IMR-90 (cell line): ENCODE data around the gene SBK3. TPM values are rescaled to one million over a fixed set of nuclear protein-coding genes. Genes with fewer than 3 reads are reported as not detected.

ENCODE experiments used
- ATAC-seq: fragments of 200-7000 bp; cut with Tn5 transposase; 2 replicates; pipeline ENCODE4 v1.9.1; 2020; ENCODE audit warnings: low read depth, mild to moderate bottlenecking, moderate library complexity
- BruUV-seq: library from RNA; stranded (reverse); fragments of 400-500 nt; replicated peaks from 2 replicates; lab custom pipeline; 2021; lab: Mats Ljungman, UMichigan
- CTCF ChIA-PET: fragments of 300-600 bp; formaldehyde crosslinking; extraction: SDS; loops from one replicate; lab custom pipeline; 2021; ENCODE audit warnings: antibody characterized with exemption; lab: Yijun Ruan, JAX
- POLR2A ChIA-PET: fragments of 300-600 bp; sonication (Branson Sonifier 250); formaldehyde crosslinking; loops from one replicate; lab custom pipeline; 2022; ENCODE audit warnings: antibody characterized with exemption; ENCODE audit not compliant: unreplicated experiment; lab: Charles Lee
- DNase-seq: peaks from one replicate; pipeline ENCODE4 v3.0.0; 2013
- H2AFZ ChIP-seq: replicated peaks from 2 replicates; pipeline ENCODE3; 2013; ENCODE audit warnings: low read length, mild to moderate bottlenecking; ENCODE audit not compliant: poor library complexity
- H2AK5ac ChIP-seq: 2 replicates; pipeline ENCODE4 v1.6.1; 2013; ENCODE audit warnings: low read depth, low read length, inconsistent platforms
- H2AK9ac ChIP-seq: replicated peaks from 2 replicates; pipeline ENCODE3; 2013; ENCODE audit warnings: mild to moderate bottlenecking, low read depth, low read length, moderate library complexity; ENCODE audit not compliant: poor library complexity
- H2BK120ac ChIP-seq: 2 replicates; pipeline ENCODE4 v1.6.1; 2013; ENCODE audit warnings: low read depth, low read length, inconsistent platforms
- H2BK15ac ChIP-seq: 3 replicates; pipeline ENCODE4 v1.6.1; 2013; ENCODE audit warnings: low read depth, low read length, inconsistent platforms
- H2BK20ac ChIP-seq: 2 replicates; pipeline ENCODE4 v1.6.1; 2013; ENCODE audit warnings: low read depth, mild to moderate bottlenecking, inconsistent platforms, low read length, moderate library complexity
- H2BK5ac ChIP-seq: 2 replicates; pipeline ENCODE4 v1.6.1; 2013; ENCODE audit warnings: mild to moderate bottlenecking, low read depth, low read length, inconsistent platforms; ENCODE audit not compliant: poor library complexity, severe bottlenecking
- H3K14ac ChIP-seq: replicated peaks from 2 replicates; pipeline ENCODE4 v1.6.1; 2013; ENCODE audit warnings: low read depth, low read length, inconsistent platforms
- H3K18ac ChIP-seq: 2 replicates; pipeline ENCODE4 v1.6.1; 2013; ENCODE audit warnings: low read depth, low read length, control low read depth
- H3K23ac ChIP-seq: 2 replicates; pipeline ENCODE4 v1.6.1; 2013; ENCODE audit warnings: low read depth, low read length, inconsistent platforms
- H3K27ac ChIP-seq: 2 replicates; pipeline ENCODE4 v1.5.1; 2013; ENCODE audit warnings: mild to moderate bottlenecking, control low read depth, low read length; ENCODE audit not compliant: insufficient read depth
- H3K27me3 ChIP-seq: 2 replicates; pipeline ENCODE4 v1.6.1; 2013; ENCODE audit warnings: low read length; ENCODE audit not compliant: control insufficient read depth, insufficient read depth
- H3K36me3 ChIP-seq: 2 replicates; pipeline ENCODE4 v1.6.1; 2013; ENCODE audit warnings: low read length, mixed read lengths; ENCODE audit not compliant: control insufficient read depth, insufficient read depth
- H3K4ac ChIP-seq: 2 replicates; pipeline ENCODE4 v1.6.1; 2013; ENCODE audit warnings: low read depth, low read length, inconsistent platforms
- H3K4me1 ChIP-seq: 2 replicates; pipeline ENCODE4 v1.6.1; 2013; ENCODE audit warnings: low read length, mixed read lengths; ENCODE audit not compliant: control insufficient read depth, insufficient read depth
- H3K4me2 ChIP-seq: 2 replicates; pipeline ENCODE4 v1.6.1; 2013; ENCODE audit warnings: low read depth, mild to moderate bottlenecking, control low read depth, low read length, moderate library complexity
- H3K4me3 ChIP-seq: 2 replicates; pipeline ENCODE4 v1.5.1; 2013; ENCODE audit warnings: low read depth, mild to moderate bottlenecking, control low read depth, low read length, moderate library complexity; ENCODE audit not compliant: insufficient read depth
- H3K56ac ChIP-seq: 2 replicates; pipeline ENCODE4 v1.6.1; 2013; ENCODE audit warnings: low read length, inconsistent platforms; ENCODE audit not compliant: insufficient read depth; ENCODE audit errors: extremely low read depth
- H3K79me1 ChIP-seq, 2 experiments: 2 replicates each; pipeline ENCODE4 v1.6.1; 2013; ENCODE audit warnings: low read length in 2 of 2, inconsistent platforms in 1 of 2, low read depth in 1 of 2
- H3K9ac ChIP-seq: 2 replicates; pipeline ENCODE4 v1.6.1; 2013; ENCODE audit warnings: low read depth, low read length, control low read depth
- H3K9me1 ChIP-seq: 2 replicates; pipeline ENCODE4 v1.6.1; 2013; ENCODE audit warnings: low read length, inconsistent platforms; ENCODE audit not compliant: insufficient read depth
- H3K9me3 ChIP-seq: 2 replicates; pipeline ENCODE4 v1.6.1; 2013; ENCODE audit warnings: low read length; ENCODE audit not compliant: control insufficient read depth, insufficient read depth
- H4K20me1 ChIP-seq: 2 replicates; pipeline ENCODE4 v1.6.1; 2013; ENCODE audit warnings: low read length, inconsistent platforms; ENCODE audit not compliant: insufficient read depth
- H4K5ac ChIP-seq: 2 replicates; pipeline ENCODE4 v1.6.1; 2013; ENCODE audit warnings: mild to moderate bottlenecking, low read depth, low read length, control low read depth
- H4K8ac ChIP-seq, 2 experiments: 2 replicates each; pipeline ENCODE4 v1.6.1; 2013; ENCODE audit warnings: low read depth in 2 of 2, low read length in 2 of 2, control low read depth in 1 of 2, inconsistent platforms in 1 of 2
- H4K91ac ChIP-seq: 2 replicates; pipeline ENCODE4 v1.6.1; 2013; ENCODE audit warnings: low read depth, low read length, inconsistent platforms; ENCODE audit not compliant: insufficient read depth
- BHLHE40 ChIP-seq: fragments of 150-350 bp; IDR thresholded peaks from 2 replicates; pipeline ENCODE4 v1.6.1; 2016; ENCODE audit warnings: mild to moderate bottlenecking, low read depth, low read length
- ELK1 ChIP-seq: fragments of 150-350 bp; IDR thresholded peaks from 2 replicates; pipeline ENCODE4 v1.6.1; 2016; ENCODE audit warnings: low read depth, mild to moderate bottlenecking, low read length, moderate library complexity, borderline replicate concordance
- SMC3 ChIP-seq: fragments of 150-350 bp; IDR thresholded peaks from 2 replicates; pipeline ENCODE4 v1.6.1; 2016; ENCODE audit warnings: low read depth, mild to moderate bottlenecking, antibody characterized with exemption, low read length, moderate library complexity
- WGBS, 2 experiments: methylation state at CpG; one replicate each; pipeline versions ENCODE4 v1.1.5 to v1.1.7; 2013; ENCODE audit warnings: missing lambda C conversion rate in 2 of 2; ENCODE audit not compliant: insufficient read length in 1 of 2; ENCODE audit errors: extremely low coverage in 2 of 2; 5-methylcytosine and 5-hydroxymethylcytosine counted together
- dilution Hi-C: fragments of 300-500 bp; cut with HindIII; formaldehyde crosslinking; loops from one replicate; pipeline ENCODE4 v1.14.3; 2018; ENCODE audit warnings: low sequenced_read_pairs; ENCODE audit not compliant: unreplicated experiment
- in situ Hi-C: fragments of 300-500 bp; cut with MboI; formaldehyde crosslinking; loops from 3 replicates; pipeline ENCODE4 v1.14.3; 2019; ENCODE audit warnings: low sequenced_read_pairs, inconsistent platforms, mixed read lengths
- intact Hi-C: fragments of 100-400 bp; cut with micrococcal nuclease; formaldehyde crosslinking; loops from 2 replicates; pipeline ENCODE4 v1.10.0; 2022
- polyA plus RNA-seq, 3 experiments: library from polyadenylated mRNA; depleted of rRNA; stranded (reverse); fragments of >200 nt; gene quantifications; 2 replicates each; pipeline ENCODE4 v1.2.3, GENCODE V29; 2012; ENCODE audit warnings: low replicate concordance in 1 of 3
- total RNA-seq: library from RNA; depleted of rRNA; stranded (reverse); fragments of >200 nt; gene quantifications from 2 replicates; pipeline ENCODE4 v1.2.3, GENCODE V29; 2012

The SBK3 gene
- total and polyA plus RNA-seq, 2 of the 4 experiments (the other 2 are of a cell fraction) = 0.05 to 0.18 TPM

DNA sequence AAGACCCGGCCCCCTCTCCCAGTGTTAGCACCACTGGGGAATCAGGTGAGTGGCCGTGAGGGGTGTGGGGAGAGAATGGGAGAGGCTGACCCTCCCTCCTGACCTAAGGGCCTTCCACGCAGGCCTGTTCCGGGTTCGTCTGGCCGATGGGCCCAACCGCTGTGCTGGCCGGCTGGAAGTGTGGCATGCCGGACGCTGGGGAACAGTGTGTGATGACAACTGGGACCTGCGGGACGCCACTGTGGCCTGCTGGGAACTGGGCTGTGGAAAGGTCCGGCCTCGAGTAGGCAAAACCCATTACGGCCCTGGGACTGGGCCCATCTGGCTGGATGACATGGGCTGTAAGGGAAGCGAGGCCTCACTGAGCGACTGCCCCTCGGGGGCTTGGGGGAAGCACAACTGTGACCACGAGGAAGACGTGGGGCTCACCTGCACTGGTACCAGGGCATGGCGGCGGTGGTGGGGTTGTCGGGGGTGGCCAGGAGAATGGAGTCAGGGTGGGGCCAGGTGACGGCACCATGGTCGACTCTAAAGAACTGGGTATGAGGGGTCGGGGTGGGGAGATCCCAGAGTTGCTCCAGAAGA lies 44.9 kb downstream of the SBK3 start:
- no peak overlapping the region for H3K27ac ChIP-seq
- H3K14ac ChIP-seq = no peak overlapping the region
- ATAC-seq = no peak
- H3K4me1 ChIP-seq = no peaks in the 10 kb centered on the region
- in situ Hi-C loops (no loop called here), intact Hi-C loops (loop anchor here (5.0 kb wide), 1 partner anchor 93 kb away; the partner anchor contains the start of gene UBE2S), dilution Hi-C loops (no loop called here)
- H4K5ac ChIP-seq = no peak overlapping the region
- no peaks in the 10 kb centered on the region for H3K9me3 ChIP-seq
- peak overlapping the region; percentile 36 for H2AFZ ChIP-seq
- H3K9ac ChIP-seq = no peak overlapping the region
- H3K4me3 ChIP-seq = no peak overlapping the region
- no peak for DNase-seq
- no TSS peak for BruUV-seq
- POLR2A ChIA-PET = no interaction called here
- H3K18ac ChIP-seq = no peak overlapping the region
- no peak overlapping the region for H2BK120ac ChIP-seq
- no peak for TF ChIP-seq ELK1
- no peak for TF ChIP-seq SMC3
- TF ChIP-seq BHLHE40 = no peak
- no peaks in the 10 kb centered on the region for H4K20me1 ChIP-seq
- H2AK5ac ChIP-seq = no peak overlapping the region
- no peak overlapping the region for H4K8ac ChIP-seq
- peak overlapping the region; percentile 32 for H2AK9ac ChIP-seq
- H3K4ac ChIP-seq = no peak overlapping the region
- H2BK20ac ChIP-seq = no peak overlapping the region
- H2BK15ac ChIP-seq = no peak overlapping the region
- WGBS, 2 experiments = 98% methylated on average over 11 of the region's 26 CpGs; no CpG with 5 or more reads in 1 of the 2 experiments
- peaks cover 13% of the 10 kb centered on the region; the same call in 1 of the 2 replicates for H3K36me3 ChIP-seq
- CTCF ChIA-PET = no interaction called here
- H3K27me3 ChIP-seq = no peaks in the 10 kb centered on the region
- H3K9me1 ChIP-seq = no peaks in the 10 kb centered on the region
- peaks cover 0 to 2% of the 10 kb centered on the region in 2 experiments; a peak in 2 of 4 replicates for H3K79me1 ChIP-seq
- no peak overlapping the region for H2BK5ac ChIP-seq
- no peak overlapping the region for H3K4me2 ChIP-seq
- H3K56ac ChIP-seq = no peak overlapping the region
- no peak overlapping the region for H3K23ac ChIP-seq
- H4K91ac ChIP-seq = no peak overlapping the region
